ENCODE measurements around the gene VPS13D. TPM values are rescaled to one million over a fixed set of nuclear protein-coding genes. Genes with fewer than 3 reads are reported as not detected.
A peak's percentile ranks its signal among the peaks of the same experiment; 100 is the strongest.

VPS13D gene
- polyA plus RNA-seq, 1 of the 3 experiments (the other 2 are of a cell fraction), result 15.0 TPM

DNA sequence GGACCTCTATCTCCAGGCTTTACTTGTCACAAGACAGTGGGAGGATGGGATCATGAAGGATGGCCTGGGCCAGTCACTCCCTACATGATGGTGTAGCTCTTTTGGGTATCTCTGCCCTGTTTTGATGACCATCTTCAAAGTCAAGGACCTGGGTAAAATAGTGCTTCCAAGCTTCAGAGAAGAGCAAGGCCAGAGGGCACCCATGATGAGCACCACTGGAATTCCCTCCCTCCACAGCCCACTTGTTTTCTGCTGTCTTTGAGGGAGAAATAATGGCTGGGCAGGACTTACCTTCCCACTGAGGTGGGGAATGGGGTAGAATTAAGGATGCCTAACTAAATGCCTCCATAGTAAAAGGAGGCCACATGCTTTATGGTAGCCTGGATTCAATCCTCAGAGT lies 222.4 kb downstream of the VPS13D start:
- Histone ChIP-seq H3K4me2 (no peak overlapping the region), H4K20me1 (ENCODE audit: insufficient read depth) (no peaks in the 10 kb centered on the region), H3K4me3 (ENCODE audit: low read depth in 2 of 2, low read length in 1 of 2) (no peak overlapping the region), H3F3A (replicated peaks; ENCODE audit: insufficient read depth) (peaks cover 29% of the 10 kb centered on the region), H3K9me3 (no peaks in the 10 kb centered on the region), H2AFZ (ENCODE audit: low read depth) (no peak overlapping the region), H3K27me3 (ENCODE audit: insufficient read depth) (no peaks in the 10 kb centered on the region), H3K79me2 (ENCODE audit: insufficient read depth) (no peaks in the 10 kb centered on the region), H3K27ac (ENCODE audit: low read depth in 2 of 2, low read length in 1 of 2) (peak overlapping the region in 1 of 2 experiments; percentile 16; a peak in 1 of 4 replicates), H3K4me1 (ENCODE audit: control insufficient read depth in 1 of 2, insufficient read depth in 2 of 2, low read depth in 1 of 2, low read length in 1 of 2) (peaks cover 30 to 47% of the 10 kb centered on the region in 2 experiments), H3K9ac (no peak overlapping the region), H3K9me2 (no peaks in the 10 kb centered on the region), H3K36me3 (replicated peaks in 1 of 2; ENCODE audit: control insufficient read depth in 1 of 2, insufficient read depth in 2 of 2, low read length in 1 of 2) (no peaks in the 10 kb centered on the region)
- CTCF ChIA-PET, result interaction anchor here (1.3 kb wide), 1 partner anchor 34 kb away, joined by 3 read pairs; no protein-coding TSS in a partner anchor
- POLR2A ChIA-PET, result no interaction called here
- no peak for DNase-seq
- TF ChIP-seq ELF1 (IDR thresholded peaks at IDR 0.05) (no peak), CHD2 (IDR thresholded peaks at IDR 0.05; ENCODE audit: low read length, partially characterized antibody) (no peak)

DNA sequence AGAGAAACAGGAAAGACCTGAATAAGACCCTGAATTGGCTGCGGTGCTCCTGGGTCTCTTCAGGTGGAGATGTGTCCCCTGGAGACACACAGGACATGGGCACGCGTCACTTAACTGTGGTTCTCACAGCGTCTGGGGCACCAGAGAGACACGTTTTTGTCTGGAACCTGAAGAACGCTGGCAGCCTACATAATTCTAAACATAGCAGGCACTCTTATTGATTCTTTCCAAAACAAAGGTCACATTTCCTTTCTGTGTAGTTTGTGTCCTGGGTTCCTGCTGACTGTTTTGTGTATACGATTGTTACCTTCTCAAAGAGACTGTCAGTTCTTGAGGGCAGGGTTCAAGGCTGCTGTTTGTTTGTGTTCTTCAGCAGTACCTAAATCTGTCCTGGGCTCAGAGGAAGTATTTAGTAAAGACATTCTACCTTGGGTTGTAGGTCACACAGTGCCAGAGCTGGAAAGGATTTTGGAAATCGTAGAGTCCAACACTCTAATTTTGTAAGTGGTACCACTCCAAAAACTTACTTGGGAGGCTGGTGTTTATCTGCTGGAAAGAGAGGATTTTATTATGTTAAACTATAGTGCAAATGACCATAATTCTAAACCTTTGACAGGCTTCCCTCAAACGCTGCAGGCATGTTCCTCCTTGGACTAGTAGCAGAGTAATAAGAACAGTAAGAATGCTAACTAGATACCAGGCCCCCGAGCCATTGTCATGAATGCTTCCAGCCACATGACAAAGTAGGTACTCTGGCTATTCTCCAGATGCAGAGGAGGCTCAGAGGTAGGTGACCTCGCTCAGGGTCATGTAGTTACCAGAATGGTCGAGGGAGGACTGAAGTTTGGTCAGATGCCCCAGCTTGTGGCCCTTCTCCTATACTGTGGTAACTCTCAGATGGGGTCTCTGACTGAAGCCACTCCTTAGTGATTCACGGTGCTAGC lies 223.8 kb downstream of the VPS13D start:
- H3K27me3 ChIP-seq (ENCODE audit: insufficient read depth), result no peaks in the 10 kb centered on the region
- H3K27ac ChIP-seq (ENCODE audit: low read depth in 2 of 2, low read length in 1 of 2), result peak overlapping the region; percentile 76 to 90
- TF ChIP-seq, protein P1, sequence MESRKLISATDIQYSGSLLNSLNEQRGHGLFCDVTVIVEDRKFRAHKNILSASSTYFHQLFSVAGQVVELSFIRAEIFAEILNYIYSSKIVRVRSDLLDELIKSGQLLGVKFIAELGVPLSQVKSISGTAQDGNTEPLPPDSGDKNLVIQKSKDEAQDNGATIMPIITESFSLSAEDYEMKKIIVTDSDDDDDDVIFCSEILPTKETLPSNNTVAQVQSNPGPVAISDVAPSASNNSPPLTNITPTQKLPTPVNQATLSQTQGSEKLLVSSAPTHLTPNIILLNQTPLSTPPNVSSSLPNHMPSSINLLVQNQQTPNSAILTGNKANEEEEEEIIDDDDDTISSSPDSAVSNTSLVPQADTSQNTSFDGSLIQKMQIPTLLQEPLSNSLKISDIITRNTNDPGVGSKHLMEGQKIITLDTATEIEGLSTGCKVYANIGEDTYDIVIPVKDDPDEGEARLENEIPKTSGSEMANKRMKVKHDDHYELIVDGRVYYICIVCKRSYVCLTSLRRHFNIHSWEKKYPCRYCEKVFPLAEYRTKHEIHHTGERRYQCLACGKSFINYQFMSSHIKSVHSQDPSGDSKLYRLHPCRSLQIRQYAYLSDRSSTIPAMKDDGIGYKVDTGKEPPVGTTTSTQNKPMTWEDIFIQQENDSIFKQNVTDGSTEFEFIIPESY (IDR thresholded peaks at IDR 0.05; ENCODE audit: borderline replicate concordance, low read depth), result no peak
- TF ChIP-seq JUND (IDR thresholded peaks at IDR 0.05) (no peak), NFIC (IDR thresholded peaks at IDR 0.05; ENCODE audit: borderline replicate concordance) (no peak)
- CTCF ChIA-PET, result interaction anchor here (1.0 to 1.5 kb wide), 4 partner anchors 14 to 205 kb away, joined by 3 read pairs; no protein-coding TSS in a partner anchor
- H3K4me1 ChIP-seq (ENCODE audit: control insufficient read depth in 1 of 2, insufficient read depth in 2 of 2, low read depth in 1 of 2, low read length in 1 of 2), result peaks cover 21 to 44% of the 10 kb centered on the region in 2 experiments
- H3K4me3 ChIP-seq (ENCODE audit: low read depth in 2 of 2, low read length in 1 of 2), result no peak overlapping the region
- 84% methylated on average over 11 of the region's 13 CpGs for WGBS (ENCODE audit: low lambda C conversion rate)
- POLR2A ChIA-PET, result no interaction called here
- peaks cover 31% of the 10 kb centered on the region for H3F3A ChIP-seq (replicated peaks; ENCODE audit: insufficient read depth)
- peak overlapping the region; percentile 31; the same call in 1 of the 2 replicates for H3K4me2 ChIP-seq
- no peak for DNase-seq
- H3K36me3 ChIP-seq (replicated peaks in 1 of 2; ENCODE audit: control insufficient read depth in 1 of 2, insufficient read depth in 2 of 2, low read length in 1 of 2), result no peaks in the 10 kb centered on the region
- no peaks in the 10 kb centered on the region for H4K20me1 ChIP-seq (ENCODE audit: insufficient read depth)
- no peak overlapping the region for H3K9ac ChIP-seq
- no peaks in the 10 kb centered on the region for H3K9me2 ChIP-seq
- H3K9me3 ChIP-seq, result no peaks in the 10 kb centered on the region
- no peak overlapping the region for H2AFZ ChIP-seq (ENCODE audit: low read depth)
- no peaks in the 10 kb centered on the region for H3K79me2 ChIP-seq (ENCODE audit: insufficient read depth)

Data from SK-N-SH (cell line).